Fibroblast of lung (primary cell): Measurements from ENCODE around the gene GET4. TPM values are rescaled to one million over a fixed set of nuclear protein-coding genes. Genes with fewer than 3 reads are reported as not detected.

Experiments
- DNase-seq, 2 donors: peaks; one replicate each; pipeline versions ENCODE4 v3.0.0 to v3.0.0-alpha.2; 2010; ENCODE audit warnings: low read depth in 2 of 2
- H2AFZ ChIP-seq: 2 replicates; pipeline ENCODE4 v1.5.1; 2012; ENCODE audit warnings: low read length, control low read depth, inconsistent platforms
- H3K27ac ChIP-seq: 2 replicates; pipeline ENCODE4 v1.5.1; 2011; ENCODE audit warnings: low read length, control low read depth; ENCODE audit not compliant: insufficient read depth
- H3K27me3 ChIP-seq: 2 replicates; pipeline ENCODE4 v1.5.1; 2011; ENCODE audit warnings: mild to moderate bottlenecking, low read length; ENCODE audit not compliant: control insufficient read depth, insufficient read depth
- H3K36me3 ChIP-seq: 2 replicates; pipeline ENCODE4 v1.5.1; 2011; ENCODE audit warnings: low read length; ENCODE audit not compliant: control insufficient read depth, insufficient read depth
- H3K4me1 ChIP-seq: 2 replicates; pipeline ENCODE4 v1.5.1; 2011; ENCODE audit warnings: low read length; ENCODE audit not compliant: control insufficient read depth, insufficient read depth; ENCODE audit errors: extremely low read depth
- H3K4me2 ChIP-seq: 2 replicates; pipeline ENCODE4 v1.5.1; 2011; ENCODE audit warnings: low read length, control low read depth; ENCODE audit not compliant: insufficient read depth; ENCODE audit errors: extremely low read depth
- H3K4me3 ChIP-seq, 4 experiments: fragments of 200-600 bp in 1 of 4; sonication (generic) in 1 of 4; replicated peaks in 1 of 4; 2 replicates each; pipeline ENCODE4 v1.5.1; 2011 to 2016; ENCODE audit warnings: low read length in 4 of 4, low read depth in 3 of 4, mild to moderate bottlenecking in 3 of 4, control low read depth in 2 of 4, inconsistent platforms in 1 of 4, mixed read lengths in 1 of 4; ENCODE audit not compliant: insufficient read depth in 1 of 4; ENCODE audit errors: control extremely low read depth in 1 of 4
- H3K79me2 ChIP-seq: 2 replicates; pipeline ENCODE4 v1.5.1; 2012; ENCODE audit warnings: mild to moderate bottlenecking, low read length, inconsistent platforms; ENCODE audit not compliant: control insufficient read depth, insufficient read depth
- H3K9ac ChIP-seq: 2 replicates; pipeline ENCODE4 v1.5.1; 2011; ENCODE audit warnings: mild to moderate bottlenecking, low read length, control low read depth; ENCODE audit not compliant: insufficient read depth
- H3K9me3 ChIP-seq: 2 replicates; pipeline ENCODE4 v1.5.1; 2012; ENCODE audit warnings: low read depth, low read length; ENCODE audit not compliant: control insufficient read depth, insufficient read depth
- H4K20me1 ChIP-seq: 2 replicates; pipeline ENCODE4 v1.5.1; 2011; ENCODE audit warnings: low read length; ENCODE audit not compliant: control insufficient read depth, insufficient read depth; ENCODE audit errors: extremely low read depth
- CTCF ChIP-seq, 2 donors: IDR thresholded peaks in 1 of 2; conservative IDR thresholded peaks in 1 of 2; 1 replicate in 1 of 2; 2 replicates in 1 of 2; pipeline ENCODE4 v1.5.1; 2011 to 2012; ENCODE audit warnings: low read length in 2 of 2, control low read depth in 1 of 2, inconsistent platforms in 1 of 2, low read depth in 1 of 2, mild to moderate bottlenecking in 1 of 2
- EZH2 ChIP-seq: IDR thresholded peaks from 2 replicates; pipeline ENCODE4 v1.5.1; 2012; ENCODE audit warnings: low read length, control low read depth, mild to moderate bottlenecking; ENCODE audit errors: missing control alignments
- polyA plus RNA-seq, 2 donors: library from polyadenylated mRNA; depleted of rRNA in 1 of 2; stranded (reverse) in 1 of 2; unstranded in 1 of 2; fragments of >200 nt; gene quantifications; 2 replicates each; pipeline ENCODE4 v1.2.1, GENCODE V29; 2011 to 2012; ENCODE audit warnings: missing spikeins in 1 of 2
- total RNA-seq: library from RNA; depleted of rRNA; stranded (reverse); fragments of >200 nt; gene quantifications from 2 replicates; pipeline ENCODE4 v1.2.1, GENCODE V29; 2014

GET4 gene
- total and polyA plus RNA-seq, 2 donors (not counting 1 experiment from before 2014, with no cell fraction given): 13.4 to 23.1 TPM

- Histone ChIP-seq H3K9ac (no peak overlapping the region), H4K20me1 (no peaks in the 10 kb centered on the region), H3K4me1 (peaks cover 13% of the 10 kb centered on the region), H3K4me3 (no peak overlapping the region), H3K27ac (no peak overlapping the region), H2AFZ (no peak overlapping the region), H3K4me2 (no peak overlapping the region), H3K9me3 (no peaks in the 10 kb centered on the region), H3K27me3 (no peaks in the 10 kb centered on the region), H3K36me3 (peaks cover 9% of the 10 kb centered on the region), H3K79me2 (peaks cover 81% of the 10 kb centered on the region)
- DNase-seq: no peak
- TF ChIP-seq EZH2 (no peak), CTCF (conservative IDR thresholded peaks at IDR 0.05 in 1 of 2, IDR thresholded peaks at IDR 0.05 in 1 of 2; ENCODE audit: low read depth in 1 of 2, low read length in 2 of 2) (no peak)
Observed at GRCh38 chr7:835485-836401, 40.6 kb upstream of the GET4 start.

GRCh38 chr7:836429-836828, 39.9 kb upstream of the GET4 start:
- no peak overlapping the region for H3K4me2 ChIP-seq
- no peaks in the 10 kb centered on the region for H4K20me1 ChIP-seq
- peak; percentile 42 to 63 for DNase-seq
- H3K27me3 ChIP-seq: no peaks in the 10 kb centered on the region
- no peak overlapping the region for H2AFZ ChIP-seq
- peak; percentile 60 to 71 for TF ChIP-seq CTCF (conservative IDR thresholded peaks at IDR 0.05 in 1 of 2, IDR thresholded peaks at IDR 0.05 in 1 of 2; ENCODE audit: low read depth in 1 of 2, low read length in 2 of 2)
- no peak for TF ChIP-seq EZH2
- peaks cover 77% of the 10 kb centered on the region for H3K79me2 ChIP-seq
- peaks cover 12% of the 10 kb centered on the region for H3K4me1 ChIP-seq
- no peak overlapping the region for H3K27ac ChIP-seq
- H3K4me3 ChIP-seq: no peak overlapping the region
- no peak overlapping the region for H3K9ac ChIP-seq
- H3K9me3 ChIP-seq: no peaks in the 10 kb centered on the region
- H3K36me3 ChIP-seq: peaks cover 9% of the 10 kb centered on the region

- Histone ChIP-seq H3K4me1 (peaks cover 12% of the 10 kb centered on the region), H3K36me3 (peaks cover 11% of the 10 kb centered on the region), H2AFZ (no peak overlapping the region), H3K27me3 (no peaks in the 10 kb centered on the region), H3K4me2 (no peak overlapping the region), H3K9ac (no peak overlapping the region), H3K4me3 (no peak overlapping the region), H3K79me2 (peaks cover 77% of the 10 kb centered on the region), H3K9me3 (no peaks in the 10 kb centered on the region), H3K27ac (no peak overlapping the region), H4K20me1 (no peaks in the 10 kb centered on the region)
- TF ChIP-seq CTCF (conservative IDR thresholded peaks at IDR 0.05 in 1 of 2, IDR thresholded peaks at IDR 0.05 in 1 of 2; ENCODE audit: low read depth in 1 of 2, low read length in 2 of 2): no peak
- no peak for DNase-seq
Observed at GRCh38 chr7:837001-837400, 39.4 kb upstream of the GET4 start.
